ENCODE data around the gene COMMD6. TPM values are rescaled to one million over a fixed set of nuclear protein-coding genes. Genes with fewer than 3 reads are reported as not detected.
"Not testable (repeated sequence)": the region's sequence is repeated elsewhere in the genome, so short reads cannot be mapped to it uniquely, and the experiment has no call there.

Gene COMMD6
- total and polyA plus RNA-seq, 2 experiments from 2014 or later: 34.9 to 339 TPM

DNA sequence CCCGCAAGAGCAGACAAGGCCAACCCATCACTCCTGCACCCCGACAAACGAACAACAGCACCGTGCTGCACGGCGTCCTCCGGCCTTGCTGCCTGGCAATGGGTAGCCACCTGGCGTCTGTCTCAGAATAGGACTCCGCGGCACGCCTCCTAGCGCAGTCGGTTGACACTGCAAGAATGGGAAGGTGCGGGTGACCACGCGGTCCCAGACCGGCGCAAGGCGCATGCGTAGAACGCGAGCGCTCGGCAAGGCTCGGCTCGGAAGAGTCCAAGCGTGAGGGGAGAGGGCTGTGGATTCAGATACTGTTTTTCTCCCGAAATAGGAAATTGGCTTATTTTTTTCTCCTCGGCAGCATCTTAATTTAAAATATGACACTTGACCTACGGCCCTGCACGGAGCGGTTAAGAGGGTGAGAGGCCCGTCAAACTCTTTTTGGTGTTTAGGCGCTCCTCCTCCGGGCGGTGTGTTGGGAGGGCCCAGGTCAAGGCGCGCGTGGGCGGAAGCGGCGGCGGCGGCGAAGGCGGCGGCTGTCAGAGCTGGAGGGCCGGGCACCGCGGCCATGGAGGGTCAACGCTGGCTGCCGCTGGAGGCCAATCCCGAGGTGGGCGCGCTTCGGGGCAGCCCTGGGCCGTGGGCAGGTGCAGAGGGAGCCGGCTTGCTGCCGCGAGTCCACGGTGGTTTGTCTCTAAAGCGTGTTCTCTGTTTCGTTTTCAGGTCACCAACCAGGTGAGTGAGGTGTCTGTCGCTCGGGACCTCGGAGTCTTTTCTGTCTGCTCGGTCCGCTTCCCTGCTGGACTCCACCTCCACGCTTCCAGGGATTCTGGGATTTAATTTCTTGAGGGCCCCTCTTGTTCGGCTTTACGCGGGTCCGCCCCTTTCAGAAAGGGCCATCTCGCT lies 11.9 kb upstream of the COMMD6 start, which contains the start of gene UCHL3 (continued):
- TF ChIP-seq EZH2phosphoT487 (IDR thresholded peaks at IDR 0.05; ENCODE audit: unreplicated experiment) (no peak), STAT1 (IDR thresholded peaks at IDR 0.05; ENCODE audit: unreplicated experiment) (no peak), ZNF331 (CRISPR knock-in tag; IDR thresholded peaks at IDR 0.05; ENCODE audit: low read depth) (no peak), NANOG (IDR thresholded peaks at IDR 0.05; ENCODE audit: borderline replicate concordance) (no peak), EZH2 (IDR thresholded peaks at IDR 0.05; ENCODE audit: low read depth, unreplicated experiment) (no peak)
- TF ChIP-seq, protein P1, sequence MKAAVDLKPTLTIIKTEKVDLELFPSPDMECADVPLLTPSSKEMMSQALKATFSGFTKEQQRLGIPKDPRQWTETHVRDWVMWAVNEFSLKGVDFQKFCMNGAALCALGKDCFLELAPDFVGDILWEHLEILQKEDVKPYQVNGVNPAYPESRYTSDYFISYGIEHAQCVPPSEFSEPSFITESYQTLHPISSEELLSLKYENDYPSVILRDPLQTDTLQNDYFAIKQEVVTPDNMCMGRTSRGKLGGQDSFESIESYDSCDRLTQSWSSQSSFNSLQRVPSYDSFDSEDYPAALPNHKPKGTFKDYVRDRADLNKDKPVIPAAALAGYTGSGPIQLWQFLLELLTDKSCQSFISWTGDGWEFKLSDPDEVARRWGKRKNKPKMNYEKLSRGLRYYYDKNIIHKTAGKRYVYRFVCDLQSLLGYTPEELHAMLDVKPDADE (IDR thresholded peaks at IDR 0.05): 0 out of 2 replicates have a peak, but pooled peaks have one; percentile 4

DNA sequence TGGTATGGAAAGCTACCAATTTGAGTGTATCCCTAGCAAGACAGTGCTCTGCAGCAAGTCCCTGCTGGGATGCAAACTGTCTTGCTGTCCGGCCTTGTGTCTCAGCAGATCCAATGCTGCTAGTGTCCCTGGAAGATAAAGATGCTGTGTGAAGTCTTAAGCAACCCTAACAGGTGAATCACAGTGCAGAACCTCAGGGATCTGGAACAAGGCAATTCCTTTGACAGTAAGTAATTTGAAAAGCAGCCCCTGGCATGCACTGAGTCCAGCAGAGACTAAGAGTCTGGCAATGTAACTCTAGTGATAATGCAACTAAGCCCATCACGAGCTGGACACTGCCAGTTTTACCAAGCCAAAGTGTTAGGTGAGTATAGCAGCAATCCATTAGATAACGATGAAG lies 10.3 kb upstream of the COMMD6 start:
- ATAC-seq (no peak), DNase-seq (ENCODE audit: low spot score) (no peak)
- Histone ChIP-seq H3K27ac (ENCODE audit: low read depth) (no peak overlapping the region), H3F3A (replicated peaks; ENCODE audit: low read depth) (no peaks in the 10 kb centered on the region), H4K20me1 (replicated peaks; ENCODE audit: insufficient read depth) (no peaks in the 10 kb centered on the region), H3K79me2 (replicated peaks; ENCODE audit: insufficient read depth) (peaks cover 22% of the 10 kb centered on the region), H3K36me3 (ENCODE audit: insufficient read depth) (no peaks in the 10 kb centered on the region), H3K4me3 (no peak overlapping the region), H3K9me2 (ENCODE audit: insufficient read depth) (no peaks in the 10 kb centered on the region), H3K4me1 (ENCODE audit: insufficient read depth) (peaks cover 4% of the 10 kb centered on the region), H3K27me3 (ENCODE audit: insufficient read depth) (no peaks in the 10 kb centered on the region), H3K4me2 (no peak overlapping the region), H2AFZ (no peak overlapping the region)
- no peaks in the 10 kb centered on the region for H3K9me3 Mint-ChIP-seq
- TF ChIP-seq EZH2phosphoT487 (IDR thresholded peaks at IDR 0.05; ENCODE audit: unreplicated experiment) (no peak), POLR2AphosphoS5 (IDR thresholded peaks at IDR 0.05; ENCODE audit: low read depth) (no peak), CREB1 (CRISPR knock-in tag; IDR thresholded peaks at IDR 0.05; ENCODE audit: low read depth) (no peak), ZNF331 (CRISPR knock-in tag; IDR thresholded peaks at IDR 0.05; ENCODE audit: low read depth) (no peak), ZNF114 (CRISPR knock-in tag; IDR thresholded peaks at IDR 0.05) (no peak), REST (IDR thresholded peaks at IDR 0.05; ENCODE audit: unreplicated experiment) (no peak)
- TF ChIP-seq, protein P2, sequence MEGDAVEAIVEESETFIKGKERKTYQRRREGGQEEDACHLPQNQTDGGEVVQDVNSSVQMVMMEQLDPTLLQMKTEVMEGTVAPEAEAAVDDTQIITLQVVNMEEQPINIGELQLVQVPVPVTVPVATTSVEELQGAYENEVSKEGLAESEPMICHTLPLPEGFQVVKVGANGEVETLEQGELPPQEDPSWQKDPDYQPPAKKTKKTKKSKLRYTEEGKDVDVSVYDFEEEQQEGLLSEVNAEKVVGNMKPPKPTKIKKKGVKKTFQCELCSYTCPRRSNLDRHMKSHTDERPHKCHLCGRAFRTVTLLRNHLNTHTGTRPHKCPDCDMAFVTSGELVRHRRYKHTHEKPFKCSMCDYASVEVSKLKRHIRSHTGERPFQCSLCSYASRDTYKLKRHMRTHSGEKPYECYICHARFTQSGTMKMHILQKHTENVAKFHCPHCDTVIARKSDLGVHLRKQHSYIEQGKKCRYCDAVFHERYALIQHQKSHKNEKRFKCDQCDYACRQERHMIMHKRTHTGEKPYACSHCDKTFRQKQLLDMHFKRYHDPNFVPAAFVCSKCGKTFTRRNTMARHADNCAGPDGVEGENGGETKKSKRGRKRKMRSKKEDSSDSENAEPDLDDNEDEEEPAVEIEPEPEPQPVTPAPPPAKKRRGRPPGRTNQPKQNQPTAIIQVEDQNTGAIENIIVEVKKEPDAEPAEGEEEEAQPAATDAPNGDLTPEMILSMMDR (conservative IDR thresholded peaks at IDR 0.05; ENCODE audit: low read depth in 2 of 2): no peak
- H3K27ac Mint-ChIP-seq: no peak overlapping the region
- peaks cover 7% of the 10 kb centered on the region for H3K27me3 Mint-ChIP-seq (ENCODE audit: insufficient read depth, low read depth, poor library complexity)
- H3K4me1 Mint-ChIP-seq: peaks cover 12% of the 10 kb centered on the region
- no peak overlapping the region for H3K4me3 Mint-ChIP-seq
- H3K36me3 Mint-ChIP-seq (ENCODE audit: low read depth): no peaks in the 10 kb centered on the region; the same call in 2 of the 3 replicates

DNA sequence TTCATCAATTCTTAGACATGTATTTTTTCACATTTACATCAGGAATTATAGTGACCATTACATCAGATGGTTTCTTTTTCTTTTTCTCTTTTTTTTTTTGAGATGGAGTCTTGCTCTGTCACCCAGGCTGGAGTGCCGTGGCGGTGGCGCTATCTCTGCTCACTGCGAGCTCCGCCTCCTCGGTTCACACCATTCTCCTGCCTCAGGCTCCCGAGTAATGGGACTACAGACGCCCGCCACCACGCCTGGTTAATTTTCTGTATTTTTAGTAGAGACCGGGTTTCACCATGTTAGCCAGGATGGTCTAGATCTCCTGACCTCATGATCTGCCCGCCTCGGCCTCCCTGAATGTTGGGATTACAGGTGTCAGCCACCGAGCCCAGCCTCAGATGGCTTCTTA lies 7.7 kb upstream of the COMMD6 start:
- H3K36me3 ChIP-seq (ENCODE audit: insufficient read depth); H3K27me3 ChIP-seq (ENCODE audit: insufficient read depth); H3K27me3 Mint-ChIP-seq (ENCODE audit: insufficient read depth, low read depth, poor library complexity); H3K4me1 ChIP-seq (ENCODE audit: insufficient read depth); H3K36me3 Mint-ChIP-seq (ENCODE audit: low read depth); H3K27ac ChIP-seq (ENCODE audit: low read depth); H3K4me3 Mint-ChIP-seq; H3K9me3 Mint-ChIP-seq; H2AFZ ChIP-seq; H3K9me2 ChIP-seq (ENCODE audit: insufficient read depth); H3K4me1 Mint-ChIP-seq; H4K20me1 ChIP-seq (replicated peaks; ENCODE audit: insufficient read depth); H3K79me2 ChIP-seq (replicated peaks; ENCODE audit: insufficient read depth); H3K4me2 ChIP-seq; H3F3A ChIP-seq (replicated peaks; ENCODE audit: low read depth); ATAC-seq; H3K4me3 ChIP-seq; DNase-seq (ENCODE audit: low spot score); H3K27ac Mint-ChIP-seq: not testable (repeated sequence)
